Astrocyte of the cerebellum (primary cell): ENCODE measurements around the gene ARID4B.
"Not testable (repeated sequence)": the region's sequence is repeated elsewhere in the genome, so short reads cannot be mapped to it uniquely, and the experiment has no call there.

ENCODE experiments used
- DNase-seq: peaks from one replicate; pipeline ENCODE4 v3.0.0-alpha.2; 2011; ENCODE audit warnings: low read depth
- H3K4me3 ChIP-seq: 2 replicates; pipeline ENCODE4 v1.5.1; 2011; ENCODE audit warnings: mild to moderate bottlenecking, low read depth, low read length, moderate library complexity
- in situ Hi-C: cut with HindIII; loops from 2 replicates; pipeline ENCODE4 v1.10.0; 2017; ENCODE audit warnings: low sequenced_read_pairs
- TF ChIP-seq, protein P1 (sequence below): IDR thresholded peaks from 2 replicates; pipeline ENCODE4 v1.5.1; 2012; ENCODE audit warnings: low read length, low read depth, moderate library complexity, mild to moderate bottlenecking; ENCODE audit errors: missing control alignments

Gene ARID4B

DNA sequence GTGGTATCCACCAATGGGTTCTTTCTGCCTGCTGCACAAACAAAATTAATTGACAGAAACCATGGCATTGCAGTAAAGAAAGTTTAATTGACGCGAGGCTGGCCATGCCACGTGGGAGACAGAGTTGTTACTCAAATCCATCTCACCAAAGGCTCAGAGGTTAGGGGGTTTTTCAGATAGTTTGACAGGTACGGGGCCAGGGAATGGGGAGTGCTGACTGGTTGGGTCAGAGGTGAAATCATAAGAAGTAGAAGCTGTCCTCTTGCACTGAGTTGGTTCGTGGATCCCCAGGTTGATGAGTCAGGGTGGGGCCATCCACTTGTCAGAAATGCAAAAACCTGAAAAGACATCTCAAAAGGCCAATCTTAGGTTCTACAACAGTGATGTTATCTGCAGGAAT is 38.3 kb upstream of the ARID4B start:
- TF ChIP-seq, protein P1, sequence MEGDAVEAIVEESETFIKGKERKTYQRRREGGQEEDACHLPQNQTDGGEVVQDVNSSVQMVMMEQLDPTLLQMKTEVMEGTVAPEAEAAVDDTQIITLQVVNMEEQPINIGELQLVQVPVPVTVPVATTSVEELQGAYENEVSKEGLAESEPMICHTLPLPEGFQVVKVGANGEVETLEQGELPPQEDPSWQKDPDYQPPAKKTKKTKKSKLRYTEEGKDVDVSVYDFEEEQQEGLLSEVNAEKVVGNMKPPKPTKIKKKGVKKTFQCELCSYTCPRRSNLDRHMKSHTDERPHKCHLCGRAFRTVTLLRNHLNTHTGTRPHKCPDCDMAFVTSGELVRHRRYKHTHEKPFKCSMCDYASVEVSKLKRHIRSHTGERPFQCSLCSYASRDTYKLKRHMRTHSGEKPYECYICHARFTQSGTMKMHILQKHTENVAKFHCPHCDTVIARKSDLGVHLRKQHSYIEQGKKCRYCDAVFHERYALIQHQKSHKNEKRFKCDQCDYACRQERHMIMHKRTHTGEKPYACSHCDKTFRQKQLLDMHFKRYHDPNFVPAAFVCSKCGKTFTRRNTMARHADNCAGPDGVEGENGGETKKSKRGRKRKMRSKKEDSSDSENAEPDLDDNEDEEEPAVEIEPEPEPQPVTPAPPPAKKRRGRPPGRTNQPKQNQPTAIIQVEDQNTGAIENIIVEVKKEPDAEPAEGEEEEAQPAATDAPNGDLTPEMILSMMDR = no peak
- no peak for DNase-seq
- in situ Hi-C loops = no loop called here
- no peak overlapping the region for H3K4me3 ChIP-seq

DNA sequence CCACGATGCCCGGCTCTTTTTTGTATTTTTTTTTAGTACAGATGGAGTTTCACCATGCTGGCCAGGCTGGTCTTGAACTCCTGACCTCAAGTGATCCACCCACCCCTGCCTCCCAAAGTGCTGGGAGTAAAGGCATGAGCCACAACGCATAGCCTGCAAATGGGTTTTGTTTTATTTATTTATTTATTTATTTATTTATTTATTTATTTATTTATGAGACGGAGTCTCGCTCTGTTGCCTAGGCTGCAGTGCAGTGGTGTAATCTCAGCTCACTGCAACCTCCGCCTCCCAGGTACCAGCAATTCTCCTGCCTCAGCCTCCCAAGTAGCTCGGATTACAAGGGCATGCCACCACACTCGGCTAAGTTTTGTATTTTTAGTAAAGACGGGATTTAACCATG is 36.2 kb upstream of the ARID4B start:
- H3K4me3 ChIP-seq, in situ Hi-C loops, DNase-seq: not testable (repeated sequence)

DNA sequence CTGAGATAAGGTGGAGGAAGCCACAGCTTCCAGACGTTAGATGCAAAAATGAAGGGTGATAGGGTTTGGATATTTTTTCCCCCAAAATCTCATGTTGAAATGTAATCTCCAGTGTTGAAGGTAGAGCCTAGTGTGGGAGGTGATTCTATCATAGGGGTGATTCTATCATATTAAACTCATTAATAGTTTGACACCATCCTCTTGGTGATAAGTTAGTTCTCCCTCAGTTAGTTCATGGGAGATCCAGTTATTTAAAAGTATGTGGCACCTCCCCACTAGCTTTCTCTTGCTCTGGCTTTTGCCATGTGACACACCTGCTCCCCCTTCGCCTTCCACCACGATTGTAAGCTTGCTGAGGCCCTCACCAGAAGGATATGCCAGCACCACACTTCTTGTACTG is 30.9 kb upstream of the ARID4B start:
- TF ChIP-seq, protein P1 = no peak
- no peak for DNase-seq
- in situ Hi-C loops = no loop called here

DNA sequence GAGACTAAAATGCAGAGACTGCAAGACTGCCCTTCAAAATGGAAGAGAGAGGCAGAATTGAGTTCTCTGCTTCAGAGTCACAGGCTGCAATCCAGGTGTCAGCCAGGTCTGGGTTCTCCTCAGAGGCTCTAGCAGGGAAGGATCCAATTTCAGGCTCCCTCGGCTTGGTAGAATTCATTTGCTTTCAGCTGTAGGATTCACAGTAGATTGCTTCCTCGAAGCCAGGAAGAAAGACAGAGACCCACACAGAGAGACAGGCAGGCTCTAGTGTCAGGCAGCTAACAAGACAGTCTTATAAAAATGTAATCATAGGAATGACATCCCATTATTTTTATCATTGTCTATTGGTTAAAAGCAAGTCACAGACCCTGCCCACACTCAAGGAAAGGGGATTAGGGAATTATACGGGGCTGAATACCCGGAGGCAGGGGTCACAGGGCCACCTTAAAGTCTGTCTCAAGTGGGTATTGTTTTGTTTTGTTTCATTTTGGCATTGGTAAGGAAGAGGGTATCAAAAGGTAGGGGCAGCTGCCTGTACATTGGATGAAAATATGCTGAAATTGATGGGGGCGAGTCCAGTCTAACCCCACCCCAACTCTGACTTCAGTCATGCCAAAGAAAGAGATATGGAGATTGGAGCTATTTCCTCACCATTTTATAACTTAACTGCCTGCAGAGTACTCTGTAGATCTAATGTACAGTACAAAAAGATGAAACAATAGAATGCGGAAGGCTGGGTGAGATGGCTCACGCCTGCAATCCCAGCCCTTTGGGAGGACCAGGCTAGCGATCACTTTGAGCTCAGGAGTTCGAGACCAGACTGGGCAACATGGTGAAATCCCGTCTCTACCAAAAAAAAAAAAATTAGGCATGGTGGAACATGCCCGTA is 29.8 kb upstream of the ARID4B start:
- DNase-seq = no peak
- TF ChIP-seq, protein P1 = no peak
- H3K4me3 ChIP-seq = no peak overlapping the region
- in situ Hi-C loops = no loop called here

More for the DNA sequence above, 30.9 kb upstream of the ARID4B start:
- no peak overlapping the region for H3K4me3 ChIP-seq

DNA sequence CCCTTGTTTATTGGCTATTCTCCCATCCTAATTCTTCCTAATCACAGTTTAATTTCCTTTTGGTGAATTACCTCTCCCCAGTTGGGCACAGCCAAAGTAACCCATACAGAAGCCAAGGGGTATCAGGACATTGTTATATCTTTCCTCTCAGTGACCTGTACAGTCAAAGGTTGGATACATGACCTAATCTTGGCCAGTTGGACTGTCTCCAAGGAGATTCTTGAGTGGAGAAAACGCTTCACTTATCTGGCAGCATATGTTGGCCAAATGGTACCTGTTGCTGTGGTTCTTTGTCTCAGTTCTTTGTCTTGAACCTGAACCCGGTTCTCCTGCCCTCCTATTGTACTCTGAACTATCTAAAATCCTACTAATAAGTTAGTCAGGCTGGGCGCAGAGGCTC is 23.9 kb upstream of the ARID4B start:
- TF ChIP-seq, protein P1 = no peak
- no peak for DNase-seq
- in situ Hi-C loops = no loop called here
- no peak overlapping the region for H3K4me3 ChIP-seq

DNA sequence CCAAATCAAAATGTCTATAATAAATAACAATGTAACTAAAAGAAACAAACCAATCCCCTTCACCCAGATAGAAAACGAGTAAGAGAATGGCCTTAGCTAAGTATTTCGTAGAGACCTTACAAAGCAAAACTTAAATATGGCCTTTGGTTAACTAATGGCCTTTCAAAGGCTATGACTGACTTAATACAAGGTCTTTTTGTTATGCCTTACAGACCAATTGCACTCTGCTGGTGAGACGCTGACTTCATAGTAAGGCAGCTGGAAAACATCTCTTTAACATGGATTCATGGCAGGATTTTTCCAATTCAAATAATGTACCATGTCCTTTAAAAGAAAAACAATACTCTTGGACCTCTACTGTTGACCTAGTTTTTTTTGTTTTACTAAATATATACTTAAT is 23.5 kb upstream of the ARID4B start:
- DNase-seq = no peak

DNA sequence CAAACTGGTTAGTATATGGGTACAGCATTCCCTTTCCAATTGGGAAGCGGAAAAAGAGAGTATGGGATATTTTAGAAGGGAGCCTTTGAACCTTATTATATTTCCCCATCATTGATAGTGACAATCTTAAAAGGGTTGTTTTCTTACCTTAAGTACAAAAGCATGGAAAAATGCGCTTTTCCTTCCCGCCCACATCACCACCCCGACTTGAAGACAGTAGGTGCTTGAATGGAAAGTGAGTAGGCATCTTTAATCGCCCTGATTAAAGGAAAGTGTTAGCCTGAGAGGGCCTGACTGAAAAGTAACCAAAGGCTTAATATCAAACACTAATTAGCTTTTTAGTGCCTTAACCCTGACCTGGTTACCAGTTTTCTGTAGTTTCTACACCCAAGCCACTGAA is 15.7 kb upstream of the ARID4B start:
- TF ChIP-seq, protein P1 = no peak
- in situ Hi-C loops = no loop called here

More for the DNA sequence above, 23.5 kb upstream of the ARID4B start:
- TF ChIP-seq, protein P1 = no peak
- H3K4me3 ChIP-seq = no peak overlapping the region
- in situ Hi-C loops = no loop called here

More for the DNA sequence above, 15.7 kb upstream of the ARID4B start:
- DNase-seq = no peak
- no peak overlapping the region for H3K4me3 ChIP-seq
